Prostate gland (tissue), 2 donors: ENCODE measurements around the gene UBE2Q2. TPM values are rescaled to one million over a fixed set of nuclear protein-coding genes. Genes with fewer than 3 reads are reported as not detected.
"Not testable (repeated sequence)": the region's sequence is repeated elsewhere in the genome, so short reads cannot be mapped to it uniquely, and the experiment has no call there.

Source experiments
- DNase-seq: peaks from one replicate; pipeline ENCODE4 v3.0.0-alpha.2; 2019; ENCODE audit warnings: low spot score
- H3K27ac ChIP-seq, 2 donors: fragments of 200-600 bp; sonication (generic); 2 replicates each; pipeline ENCODE4 v1.5.1; 2017 to 2019
- H3K27me3 ChIP-seq: fragments of 200-600 bp; sonication (generic); replicated peaks from 2 replicates; pipeline ENCODE4 v1.5.1; 2019; ENCODE audit not compliant: insufficient read depth
- H3K36me3 ChIP-seq, 2 donors: fragments of 200-600 bp; sonication (generic); 1 replicate in 1 of 2; 2 replicates in 1 of 2; pipeline versions ENCODE4 v1.5.1 to v1.8.1; 2017 to 2019
- H3K4me1 ChIP-seq: fragments of 200-600 bp; sonication (generic); replicated peaks from 2 replicates; pipeline ENCODE4 v1.5.1; 2019
- H3K4me3 ChIP-seq, 2 donors: fragments of 200-600 bp; sonication (generic); 2 replicates each; pipeline ENCODE4 v1.5.1; 2017 to 2019
- H3K9me3 ChIP-seq: fragments of 200-600 bp; sonication (generic); 2 replicates; pipeline ENCODE4 v1.5.1; 2017
- CTCF ChIP-seq, 4 experiments: fragments of 200-600 bp in 2 of 4; fragments of 450-650 bp in 2 of 4; sonication (generic) in 2 of 4; IDR thresholded peaks; 1 replicate in 3 of 4; 2 replicates in 1 of 4; pipeline ENCODE4 v1.5.1; 2016 to 2019; ENCODE audit warnings: antibody characterized with exemption in 4 of 4, mild to moderate bottlenecking in 2 of 4, moderate library complexity in 2 of 4
- POLR2A ChIP-seq: fragments of 450-650 bp; IDR thresholded peaks from one replicate; pipeline ENCODE4 v1.6.1; 2016; ENCODE audit warnings: antibody characterized with exemption, mild to moderate bottlenecking
- POLR2AphosphoS5 ChIP-seq: sonication (generic); formaldehyde crosslinking; IDR thresholded peaks from one replicate; pipeline ENCODE4 v1.6.1; 2017; ENCODE audit warnings: antibody characterized with exemption
- WGBS: methylation state at CpG from one replicate; pipeline ENCODE4 v1.1.5; 2018; 5-methylcytosine and 5-hydroxymethylcytosine counted together
- intact Hi-C: fragments of 100-400 bp; cut with DNase I; formaldehyde crosslinking; loops from one replicate; pipeline ENCODE4 v1.14.2; 2022
- total RNA-seq, 2 donors: library from RNA; depleted of rRNA; stranded (reverse); fragments of >200 nt; gene quantifications; one replicate each; pipeline ENCODE4 v1.1.0, GENCODE V29; 2016

Gene UBE2Q2
- total RNA-seq, 2 donors from 2014 or later: 33.1 to 67.5 TPM

GRCh38 chr15:75801859-75802593, 41.2 kb upstream of the UBE2Q2 start:
- Histone ChIP-seq H3K36me3 (no peaks in the 10 kb centered on the region), H3K4me1 (peaks cover 2% of the 10 kb centered on the region), H3K27ac (no peak overlapping the region), H3K27me3 (peaks cover 2% of the 10 kb centered on the region), H3K4me3 (no peak overlapping the region), H3K9me3 (no peaks in the 10 kb centered on the region)
- DNase-seq: peak; percentile 61
- TF ChIP-seq POLR2AphosphoS5: no peak
- peak; percentile 80 to 85 (median 83) for TF ChIP-seq CTCF (IDR thresholded peaks at IDR 0.05)
- intact Hi-C loops: loop anchor here (5.0 kb wide), 3 partner anchors 75 to 165 kb away; no protein-coding TSS in a partner anchor
- 5% methylated on average over 25 of the region's 25 CpGs for WGBS

- WGBS: 61% methylated on average over 2 of the region's 2 CpGs
- H3K4me1 ChIP-seq, H3K4me3 ChIP-seq, DNase-seq, H3K9me3 ChIP-seq, H3K27ac ChIP-seq, H3K27me3 ChIP-seq, intact Hi-C loops, H3K36me3 ChIP-seq: not testable (repeated sequence)
Measured at GRCh38 chr15:75807486-75807885, 35.8 kb upstream of the UBE2Q2 start.

GRCh38 chr15:75808009-75808408, 35.2 kb upstream of the UBE2Q2 start:
- H3K27ac ChIP-seq, intact Hi-C loops, DNase-seq, H3K27me3 ChIP-seq, H3K4me3 ChIP-seq, H3K9me3 ChIP-seq, H3K4me1 ChIP-seq, H3K36me3 ChIP-seq: not testable (repeated sequence)
- WGBS: 91% methylated on average over 6 of the region's 6 CpGs

- no peaks in the 10 kb centered on the region for H3K4me1 ChIP-seq
- no peaks in the 10 kb centered on the region for H3K9me3 ChIP-seq
- TF ChIP-seq POLR2AphosphoS5: no peak
- TF ChIP-seq POLR2A: no peak
- TF ChIP-seq CTCF (IDR thresholded peaks at IDR 0.05): no peak
- H3K4me3 ChIP-seq: no peak overlapping the region
- no peaks in the 10 kb centered on the region for H3K27me3 ChIP-seq
- 91% methylated on average over 6 of the region's 6 CpGs for WGBS
- DNase-seq: no peak
- H3K27ac ChIP-seq: no peak overlapping the region
- intact Hi-C loops: no loop called here
- H3K36me3 ChIP-seq: no peaks in the 10 kb centered on the region
Measured at GRCh38 chr15:75808563-75808962, 34.7 kb upstream of the UBE2Q2 start.

- Histone ChIP-seq H3K9me3 (no peaks in the 10 kb centered on the region), H3K4me1 (no peaks in the 10 kb centered on the region), H3K27ac (no peak overlapping the region), H3K36me3 (no peaks in the 10 kb centered on the region), H3K4me3 (no peak overlapping the region), H3K27me3 (no peaks in the 10 kb centered on the region)
- peak in 3 of 4 experiments; percentile 23 to 44 (median 35) for TF ChIP-seq CTCF (IDR thresholded peaks at IDR 0.05)
- no peak for TF ChIP-seq POLR2AphosphoS5
- no peak for TF ChIP-seq POLR2A
- DNase-seq: no peak
- WGBS: 76% methylated on average over 10 of the region's 10 CpGs
- intact Hi-C loops: no loop called here
Measured at GRCh38 chr15:75809986-75810750, 33.1 kb upstream of the UBE2Q2 start.
